ENCODE results near the gene GLB1L2.
"Not testable (repeated sequence)": the region's sequence is repeated elsewhere in the genome, so short reads cannot be mapped to it uniquely, and the experiment has no call there.

Gene GLB1L2, protein sequence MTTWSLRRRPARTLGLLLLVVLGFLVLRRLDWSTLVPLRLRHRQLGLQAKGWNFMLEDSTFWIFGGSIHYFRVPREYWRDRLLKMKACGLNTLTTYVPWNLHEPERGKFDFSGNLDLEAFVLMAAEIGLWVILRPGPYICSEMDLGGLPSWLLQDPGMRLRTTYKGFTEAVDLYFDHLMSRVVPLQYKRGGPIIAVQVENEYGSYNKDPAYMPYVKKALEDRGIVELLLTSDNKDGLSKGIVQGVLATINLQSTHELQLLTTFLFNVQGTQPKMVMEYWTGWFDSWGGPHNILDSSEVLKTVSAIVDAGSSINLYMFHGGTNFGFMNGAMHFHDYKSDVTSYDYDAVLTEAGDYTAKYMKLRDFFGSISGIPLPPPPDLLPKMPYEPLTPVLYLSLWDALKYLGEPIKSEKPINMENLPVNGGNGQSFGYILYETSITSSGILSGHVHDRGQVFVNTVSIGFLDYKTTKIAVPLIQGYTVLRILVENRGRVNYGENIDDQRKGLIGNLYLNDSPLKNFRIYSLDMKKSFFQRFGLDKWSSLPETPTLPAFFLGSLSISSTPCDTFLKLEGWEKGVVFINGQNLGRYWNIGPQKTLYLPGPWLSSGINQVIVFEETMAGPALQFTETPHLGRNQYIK

DNA sequence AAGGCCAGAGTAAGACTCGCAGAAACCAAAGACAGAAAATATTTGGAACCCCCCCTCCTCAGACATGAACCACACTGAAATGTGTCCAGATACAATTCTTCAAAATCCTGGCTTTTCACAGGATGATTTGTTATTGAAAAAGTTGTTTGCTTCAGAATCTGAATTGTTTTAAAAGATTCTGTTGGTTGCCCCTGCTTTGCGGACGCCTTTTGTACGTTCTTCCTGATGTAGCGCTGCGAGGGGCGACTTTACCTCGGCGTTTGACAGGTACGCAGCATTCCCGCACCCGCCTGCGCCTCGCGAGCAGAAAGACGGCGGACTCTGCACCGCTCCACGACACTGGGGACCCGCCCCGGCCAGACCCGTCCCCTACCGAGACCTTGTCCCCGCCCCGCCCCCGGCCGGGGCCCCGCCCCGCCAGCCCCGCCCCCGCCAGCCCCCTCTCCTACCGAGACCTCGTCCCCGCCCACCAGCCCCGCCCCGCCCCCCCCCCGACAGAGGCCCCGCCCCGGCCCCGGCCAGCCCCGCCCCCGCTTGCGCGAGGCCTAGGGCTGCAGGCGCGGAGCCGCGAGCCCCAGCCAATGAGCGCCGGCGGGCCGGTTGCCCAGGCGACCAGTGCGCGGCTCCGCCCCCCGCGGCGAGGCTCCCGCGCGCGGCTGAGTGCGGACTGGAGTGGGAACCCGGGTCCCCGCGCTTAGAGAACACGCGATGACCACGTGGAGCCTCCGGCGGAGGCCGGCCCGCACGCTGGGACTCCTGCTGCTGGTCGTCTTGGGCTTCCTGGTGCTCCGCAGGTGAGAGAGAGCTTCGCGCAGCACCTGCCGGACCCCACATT, at the start of gene GLB1L2:
GLB1L2 (plus strand) TSS at position 635 of the 835 bp plus-strand sequence; CDS start at position 709, 74 bp downstream.
- DNase-seq (ENCODE audit: low read depth in 2 of 2): peak; percentile 58 to 65

DNA sequence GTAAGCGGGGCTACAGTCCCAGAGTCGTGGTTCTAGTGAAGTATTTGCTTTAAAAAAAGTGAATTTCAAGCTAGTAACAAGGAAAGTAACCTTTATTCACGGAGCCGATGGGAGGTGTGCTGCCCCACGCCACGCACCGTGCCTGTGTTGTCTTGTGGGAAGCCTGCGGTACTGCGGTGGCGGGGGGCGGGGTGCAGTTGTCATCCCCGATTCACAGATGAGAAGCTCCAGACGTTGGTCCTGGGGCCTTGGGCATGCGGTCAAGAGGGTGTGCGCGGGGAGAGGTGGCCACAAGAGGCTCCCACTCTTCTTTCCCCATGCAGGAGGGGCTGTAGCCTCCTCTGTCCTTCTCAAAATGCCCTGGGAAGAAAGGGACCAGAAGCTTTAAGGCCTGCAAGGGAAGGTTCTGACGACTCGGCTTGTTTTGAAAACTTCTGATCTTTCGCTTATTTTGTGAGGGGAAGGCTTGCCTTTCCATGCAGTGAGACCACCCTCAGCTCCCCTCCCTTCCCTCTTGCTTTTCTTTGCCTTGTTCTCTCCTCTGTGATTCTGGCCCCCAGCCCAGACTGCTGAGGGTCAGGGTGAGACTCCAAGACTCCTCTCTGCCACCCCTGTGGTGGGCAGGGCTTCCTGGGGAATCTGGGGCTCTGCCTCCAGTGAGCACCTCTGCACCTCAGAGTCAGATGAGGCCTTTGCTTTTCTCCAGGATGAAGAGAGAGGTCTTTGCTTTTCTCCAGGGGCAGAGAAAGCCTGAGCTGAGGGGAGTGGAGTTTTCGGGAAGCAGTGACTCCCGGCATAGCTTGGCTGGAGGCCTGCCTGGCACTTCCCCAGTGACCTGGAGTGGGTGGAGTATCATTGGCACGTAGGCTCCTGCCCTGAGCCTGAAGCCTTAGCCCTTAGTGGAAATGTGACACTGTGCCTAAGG, 49.4 kb upstream of the GLB1L2 start:
- DNase-seq (ENCODE audit: low read depth in 2 of 2): no peak

DNA sequence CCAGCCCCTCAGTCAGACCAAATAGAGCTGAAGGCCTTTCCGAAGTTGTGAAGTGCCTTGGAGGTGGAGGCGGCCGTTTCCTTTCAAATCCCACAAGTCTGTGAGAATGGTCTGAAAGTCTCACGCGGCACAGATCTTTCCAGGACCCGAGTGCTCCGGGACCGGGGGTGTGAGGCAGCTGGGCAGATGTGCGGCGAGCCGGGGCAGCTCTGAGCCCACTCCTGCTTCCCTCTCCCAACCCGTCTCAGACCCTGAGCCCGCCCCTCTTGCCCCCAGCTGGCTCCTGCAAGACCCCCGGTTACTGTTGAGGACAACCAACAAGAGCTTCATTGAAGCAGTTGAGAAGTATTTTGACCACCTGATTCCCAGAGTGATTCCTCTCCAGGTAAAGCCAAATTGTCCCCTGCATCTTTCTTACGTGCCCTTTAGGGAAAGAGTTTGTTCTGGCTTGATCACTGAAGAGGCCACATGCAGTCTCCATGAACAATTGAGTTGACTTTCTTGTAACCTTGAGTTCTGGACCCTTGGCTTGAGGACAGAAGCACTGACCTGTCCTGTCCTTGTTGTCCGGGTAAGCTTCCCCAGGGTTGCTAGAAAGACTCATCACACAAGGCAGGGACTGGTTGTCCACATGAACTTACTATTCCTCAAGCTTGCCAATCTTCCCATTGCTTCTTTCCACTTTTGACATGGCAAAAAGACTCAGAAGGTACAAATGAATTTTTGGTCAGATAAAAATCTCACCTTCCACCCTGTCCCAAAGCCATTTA, 48.1 kb upstream of the GLB1L2 start:
- no peak for DNase-seq (ENCODE audit: low read depth in 2 of 2)

DNA sequence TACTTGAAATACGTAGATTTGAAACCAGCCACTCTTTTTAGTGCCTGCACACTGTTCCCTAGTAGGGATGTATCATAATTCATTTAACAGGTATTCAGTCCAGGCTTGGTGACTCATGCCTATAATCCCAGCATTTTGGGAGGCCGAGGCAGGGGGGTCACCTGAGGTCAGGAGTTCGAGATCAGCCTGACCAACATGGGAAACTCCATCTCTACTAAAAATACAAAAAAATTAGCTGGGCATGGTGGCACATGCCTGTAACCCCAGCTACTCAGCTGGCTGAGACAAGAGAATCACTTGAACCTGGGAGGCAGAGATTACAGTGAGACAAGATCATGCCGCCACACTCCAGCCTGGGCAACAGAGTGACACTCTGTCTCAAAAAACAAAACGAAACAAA, 47.4 kb upstream of the GLB1L2 start:
- DNase-seq (ENCODE audit: low read depth in 2 of 2): not testable (repeated sequence)

DNA sequence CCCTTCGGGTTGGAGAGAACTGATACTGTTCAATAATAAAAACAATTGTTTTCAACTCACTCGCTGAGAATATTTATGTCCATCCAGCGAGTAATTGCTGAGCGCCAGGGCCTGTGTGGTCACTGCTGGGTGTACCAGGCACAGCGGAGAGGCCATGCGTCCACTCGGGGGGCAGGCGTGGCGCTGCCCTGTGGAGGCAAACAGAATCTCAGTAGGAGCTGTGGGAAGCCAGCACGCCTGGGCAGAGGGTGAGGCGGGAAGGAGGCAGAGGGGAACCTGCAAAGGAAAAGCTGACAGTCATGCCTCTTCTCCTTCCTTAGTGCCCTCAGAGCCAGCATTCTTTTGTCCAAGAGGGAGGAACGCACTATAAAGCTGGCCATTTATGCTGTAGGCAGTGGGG, 44.2 kb upstream of the GLB1L2 start:
- no peak for DNase-seq (ENCODE audit: low read depth in 2 of 2)

DNA sequence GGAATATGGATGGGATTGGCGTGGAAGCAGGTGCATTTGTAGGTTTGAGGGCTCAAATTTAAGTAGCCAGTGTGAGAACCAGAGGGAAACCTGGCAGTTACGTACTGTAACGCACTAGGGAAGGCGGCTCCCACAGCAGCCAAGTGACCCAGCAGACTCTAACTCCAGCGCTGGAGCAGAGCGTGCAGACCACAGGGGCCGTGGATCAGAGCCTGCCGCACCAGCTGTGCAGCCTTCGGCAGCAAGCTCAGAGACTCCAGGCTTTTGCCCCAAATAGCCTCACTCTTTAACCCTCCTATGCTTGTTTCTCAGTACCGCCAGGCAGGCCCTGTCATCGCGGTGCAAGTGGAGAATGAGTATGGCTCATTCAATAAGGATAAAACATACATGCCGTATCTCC, 43.3 kb upstream of the GLB1L2 start:
- DNase-seq (ENCODE audit: low read depth in 2 of 2): no peak

DNA sequence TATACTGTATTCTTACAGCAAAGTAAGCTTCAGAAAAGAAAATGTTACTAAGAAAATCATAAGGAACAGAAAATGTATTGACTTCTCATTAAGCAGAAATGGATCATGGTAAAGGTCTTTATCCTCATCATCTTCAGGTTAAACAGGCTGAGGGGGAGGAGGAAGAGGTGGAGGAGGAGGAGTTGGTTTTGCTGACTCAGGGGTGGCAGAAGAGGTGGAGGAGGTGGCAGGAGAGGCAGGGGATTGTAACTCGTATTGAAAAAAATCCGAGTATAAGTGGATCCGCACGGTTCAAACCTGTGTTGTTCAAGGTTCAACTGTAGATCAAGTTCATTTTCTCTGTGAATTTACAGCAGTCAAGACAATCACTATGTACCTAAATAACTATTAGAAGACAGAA, 42.6 kb upstream of the GLB1L2 start:
- DNase-seq (ENCODE audit: low read depth in 2 of 2): no peak

DNA sequence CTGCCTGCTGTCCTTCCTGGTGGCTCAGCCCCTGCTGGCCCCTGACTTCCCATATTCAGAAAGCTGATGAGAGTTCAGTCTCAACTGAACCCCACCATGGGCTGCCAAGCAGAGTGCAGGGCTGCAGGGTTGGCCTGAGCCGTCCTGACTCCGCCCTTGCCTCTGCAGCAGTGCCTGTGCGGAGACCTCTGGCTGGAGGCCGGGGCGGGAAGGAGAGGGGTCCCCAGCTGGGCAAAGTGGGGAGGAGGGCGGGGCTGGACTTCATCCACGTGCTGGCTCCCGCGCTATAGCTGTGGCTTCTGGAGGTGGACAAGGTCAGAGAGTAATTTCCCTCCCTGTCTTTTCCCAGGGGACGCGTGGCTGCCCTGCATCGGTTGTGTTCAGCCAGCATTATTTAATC, 42.0 kb upstream of the GLB1L2 start:
- DNase-seq (ENCODE audit: low read depth in 2 of 2): no peak

DNA sequence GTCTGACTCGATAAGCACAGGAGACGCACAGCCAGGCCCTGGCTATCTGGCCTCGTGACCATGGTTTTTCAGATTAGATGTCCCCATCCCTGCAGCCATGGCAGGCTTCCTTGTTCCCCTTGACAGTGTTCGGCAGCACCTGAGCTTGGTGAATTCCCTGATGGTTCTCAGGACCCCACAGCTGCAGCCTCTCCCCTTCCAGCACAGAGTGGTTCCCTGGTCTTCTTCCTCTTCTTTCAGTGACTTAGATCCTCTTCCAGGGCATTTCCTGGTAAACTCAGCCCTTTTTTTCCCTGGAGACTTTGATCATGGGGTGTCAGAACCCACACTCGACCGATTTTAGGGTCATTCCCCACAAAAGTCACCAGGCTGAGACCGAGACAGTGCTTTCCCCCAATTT, 41.1 kb upstream of the GLB1L2 start:
- no peak for DNase-seq (ENCODE audit: low read depth in 2 of 2)

DNA sequence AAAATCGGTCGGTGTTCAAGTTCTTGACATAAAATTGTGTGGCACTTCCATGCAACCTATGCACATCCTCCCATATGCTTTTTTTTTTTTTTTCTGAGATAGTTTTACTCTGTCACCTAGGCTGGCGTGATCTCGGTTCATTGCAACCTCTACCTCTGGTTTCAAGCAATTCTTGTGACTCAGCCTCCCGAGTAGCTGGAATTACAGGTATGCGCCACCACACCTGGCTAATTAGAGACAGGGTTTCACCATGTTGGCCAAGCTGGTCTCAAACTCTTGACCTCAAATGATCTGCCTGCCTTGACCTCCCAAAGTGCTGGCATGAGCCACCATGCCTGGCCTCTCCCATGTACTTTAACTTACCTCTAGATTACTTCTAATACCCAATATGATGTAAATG, 40.6 kb upstream of the GLB1L2 start:
- DNase-seq (ENCODE audit: low read depth in 2 of 2): no peak

DNA sequence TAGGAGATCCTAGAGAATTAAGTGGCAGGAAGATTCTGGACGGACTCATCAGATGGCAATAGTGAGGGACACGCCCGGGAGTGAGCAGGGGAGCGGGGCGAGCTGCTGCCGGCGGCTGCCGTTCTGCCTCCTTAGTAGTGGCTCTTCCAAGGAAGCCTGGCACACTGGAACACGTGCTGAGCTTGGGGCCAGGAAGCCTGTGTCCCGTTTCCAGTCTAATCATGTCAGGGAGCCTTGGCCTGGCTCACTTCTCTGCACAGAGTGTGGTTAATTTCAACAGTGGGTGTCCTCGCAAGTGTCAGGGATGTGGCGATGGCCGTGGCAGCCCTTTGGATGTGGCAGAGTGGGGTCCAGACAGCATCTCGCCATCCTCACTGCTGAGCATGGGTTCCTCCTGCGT, 39.1 kb upstream of the GLB1L2 start:
- no peak for DNase-seq (ENCODE audit: low read depth in 2 of 2)

DNA sequence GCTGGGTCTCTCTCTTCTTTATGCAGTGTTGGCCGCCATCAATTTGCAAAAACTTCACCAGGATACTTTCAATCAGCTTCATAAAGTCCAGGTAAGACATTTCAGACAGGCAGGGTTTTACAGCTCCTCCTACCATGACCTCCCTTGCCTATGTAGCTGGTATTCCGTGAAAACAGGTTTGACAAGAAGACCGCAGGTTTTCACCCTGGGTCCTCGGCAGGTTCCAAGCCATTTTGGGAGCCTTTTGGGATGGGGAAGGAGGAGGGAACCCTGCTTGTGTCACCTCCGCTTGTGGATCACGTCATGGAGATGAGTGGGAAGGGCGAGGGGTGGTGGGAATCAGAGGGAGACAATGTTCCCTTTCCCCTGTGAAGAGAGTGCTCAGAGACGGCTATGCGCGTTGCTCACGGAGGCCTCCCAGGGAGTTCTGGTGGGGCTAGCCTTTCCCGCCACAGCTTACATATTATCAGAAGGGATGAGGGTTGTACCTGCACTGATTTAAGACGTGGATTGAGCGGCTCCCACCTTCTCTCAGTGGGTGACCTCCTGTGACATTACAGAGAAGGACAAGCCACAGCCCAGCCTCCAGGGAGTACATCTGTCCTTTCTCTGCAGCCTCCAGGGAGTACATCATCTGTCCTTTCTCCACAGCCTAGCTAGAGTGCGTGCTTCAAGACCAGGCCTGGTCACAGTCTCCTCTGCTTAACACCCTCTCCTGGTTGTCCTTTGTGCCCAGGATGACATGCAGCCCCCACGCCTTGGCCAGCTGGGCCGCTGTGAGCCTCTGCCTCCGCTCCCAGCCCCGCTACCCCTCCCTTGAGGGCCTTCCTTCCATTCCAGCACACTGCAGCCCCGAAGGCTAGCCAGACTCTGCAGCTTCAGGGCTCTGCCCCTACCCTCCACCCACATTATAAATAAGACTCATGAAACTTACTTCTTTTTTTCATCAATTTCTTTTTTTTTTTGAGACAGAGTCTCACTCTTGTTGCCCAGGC, 38.4 kb upstream of the GLB1L2 start:
- DNase-seq (ENCODE audit: low read depth in 2 of 2): no peak

DNA sequence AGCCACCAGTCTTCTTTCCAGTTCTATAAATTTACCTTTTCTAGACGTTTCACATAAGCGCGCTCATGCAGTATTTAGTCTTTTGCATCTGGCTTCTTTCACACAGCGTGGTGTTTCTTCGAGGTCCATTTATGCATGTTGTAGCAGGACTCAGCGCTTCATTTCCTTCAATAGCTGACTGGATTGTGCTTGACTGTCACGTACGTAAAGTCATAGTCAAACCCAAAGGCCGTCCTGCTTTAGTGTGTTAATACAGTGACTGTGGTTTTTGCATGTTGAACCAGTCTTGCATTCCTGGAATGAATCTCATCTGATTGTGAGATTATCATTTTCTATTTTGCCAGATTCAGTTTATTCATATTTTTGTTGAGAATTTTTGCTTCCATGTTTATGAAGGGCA, 37.1 kb upstream of the GLB1L2 start:
- no peak for DNase-seq (ENCODE audit: low read depth in 2 of 2)

DNA sequence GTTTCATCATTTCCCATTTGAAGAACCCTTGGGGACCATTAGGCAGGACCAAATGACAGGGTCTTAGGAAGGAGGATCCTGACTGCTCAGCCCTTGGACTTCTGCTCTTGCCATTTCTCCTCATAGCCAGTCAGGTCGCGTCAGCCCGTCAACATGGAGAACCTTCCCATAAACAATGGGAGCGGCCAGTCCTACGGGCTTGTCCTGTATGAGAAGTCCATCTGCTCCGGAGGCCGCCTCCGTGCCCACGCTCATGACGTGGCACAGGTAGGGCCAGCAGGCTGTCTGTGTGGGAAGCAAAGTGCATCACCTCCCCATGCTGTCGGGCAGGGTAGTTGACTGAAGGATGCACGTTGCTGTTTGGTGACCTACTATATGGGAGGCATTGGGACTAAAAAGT, 19.6 kb upstream of the GLB1L2 start:
- DNase-seq (ENCODE audit: low read depth in 2 of 2): no peak

DNA sequence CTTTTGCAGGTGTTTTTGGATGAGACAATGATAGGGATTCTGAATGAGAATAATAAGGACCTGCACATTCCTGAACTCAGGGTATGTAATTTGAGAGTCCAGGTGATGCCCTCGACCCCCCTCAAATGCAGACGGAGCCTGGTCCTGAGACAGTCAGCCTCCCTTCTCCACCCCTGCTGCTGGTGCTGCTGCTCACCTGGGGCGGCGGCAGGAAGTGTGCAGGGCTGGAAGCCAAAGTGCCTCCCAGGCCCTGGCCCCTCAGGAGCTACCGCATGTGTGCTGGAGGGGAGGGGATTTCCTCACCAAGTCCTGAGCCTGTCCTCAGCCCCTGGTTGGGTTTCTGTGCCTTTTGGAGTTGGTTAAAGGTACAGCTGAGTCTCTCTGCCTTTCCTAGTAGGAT, 19.0 kb upstream of the GLB1L2 start:
- no peak for DNase-seq (ENCODE audit: low read depth in 2 of 2)

DNA sequence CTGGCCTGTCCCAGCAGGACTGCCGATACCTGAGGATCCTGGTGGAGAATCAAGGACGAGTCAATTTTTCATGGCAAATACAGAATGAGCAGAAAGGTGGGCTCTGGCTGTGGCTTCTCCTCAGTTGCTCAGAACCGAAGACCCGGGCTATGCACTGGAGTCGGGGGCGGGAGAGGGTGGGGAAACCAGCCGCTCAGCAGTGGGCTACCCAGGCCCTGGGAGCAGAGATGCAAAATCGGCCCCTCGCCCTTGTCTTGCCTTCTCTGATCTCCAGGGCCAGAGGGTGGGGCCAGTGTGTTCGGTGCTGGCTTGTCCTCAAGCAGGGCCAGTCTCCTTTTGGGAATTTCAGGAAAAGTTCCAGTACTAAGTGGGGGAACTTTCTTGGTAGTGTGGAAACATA, 18.4 kb upstream of the GLB1L2 start:
- no peak for DNase-seq (ENCODE audit: low read depth in 2 of 2)

DNA sequence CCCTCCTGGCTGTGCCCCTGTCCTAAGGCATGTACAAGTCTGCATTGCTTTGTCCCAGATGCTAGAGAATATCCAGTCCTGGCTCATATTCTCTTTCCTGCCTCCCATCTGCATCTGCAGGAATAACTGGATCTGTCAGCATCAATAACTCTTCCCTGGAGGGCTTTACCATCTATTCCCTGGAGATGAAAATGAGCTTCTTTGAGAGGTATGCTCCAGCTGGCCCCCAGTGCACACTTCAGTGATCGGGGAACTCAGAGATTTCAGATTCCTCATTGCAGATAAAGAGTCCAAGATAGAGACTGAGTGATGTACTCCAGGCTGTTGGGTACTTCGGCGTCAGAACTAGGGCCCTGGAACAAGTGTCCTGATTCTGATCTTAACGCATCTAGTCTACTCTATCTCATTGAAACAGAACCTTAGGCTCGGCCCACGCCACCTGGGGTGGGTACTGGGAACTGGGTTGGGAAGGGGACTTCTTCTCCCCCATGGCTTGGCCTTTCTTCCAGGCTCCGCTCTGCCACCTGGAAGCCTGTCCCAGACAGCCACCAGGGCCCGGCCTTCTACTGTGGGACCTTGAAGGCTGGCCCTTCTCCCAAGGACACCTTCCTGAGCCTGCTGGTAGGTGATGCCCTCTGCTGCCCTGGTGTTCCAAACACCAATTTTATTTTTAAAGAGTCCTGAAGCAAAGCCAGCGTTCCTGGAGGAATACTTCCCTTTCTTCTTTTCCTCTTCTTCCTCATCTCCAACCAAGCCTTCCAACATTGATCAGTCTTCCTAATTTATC, 17.8 kb upstream of the GLB1L2 start:
- no peak for DNase-seq (ENCODE audit: low read depth in 2 of 2)

DNA sequence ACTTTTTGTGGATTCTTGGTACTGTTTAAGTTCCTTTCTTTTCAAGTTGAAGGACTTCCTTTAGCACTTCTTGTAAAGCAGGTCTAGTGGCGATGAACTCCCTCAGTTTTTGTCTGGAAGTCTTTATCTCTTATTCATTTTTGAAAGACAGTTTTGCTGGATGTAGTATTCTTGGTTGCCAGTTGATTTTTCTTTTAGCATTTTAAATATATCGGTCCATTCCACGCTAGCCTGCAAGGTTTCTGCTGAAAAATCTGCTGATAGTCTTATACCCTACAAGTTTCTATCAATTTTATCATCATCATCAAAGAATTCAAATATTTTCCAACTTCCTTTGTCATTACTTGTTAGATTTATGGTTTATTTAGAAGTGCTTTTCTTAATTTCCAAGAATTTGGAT, 14.7 kb upstream of the GLB1L2 start:
- DNase-seq (ENCODE audit: low read depth in 2 of 2): no peak

DNA sequence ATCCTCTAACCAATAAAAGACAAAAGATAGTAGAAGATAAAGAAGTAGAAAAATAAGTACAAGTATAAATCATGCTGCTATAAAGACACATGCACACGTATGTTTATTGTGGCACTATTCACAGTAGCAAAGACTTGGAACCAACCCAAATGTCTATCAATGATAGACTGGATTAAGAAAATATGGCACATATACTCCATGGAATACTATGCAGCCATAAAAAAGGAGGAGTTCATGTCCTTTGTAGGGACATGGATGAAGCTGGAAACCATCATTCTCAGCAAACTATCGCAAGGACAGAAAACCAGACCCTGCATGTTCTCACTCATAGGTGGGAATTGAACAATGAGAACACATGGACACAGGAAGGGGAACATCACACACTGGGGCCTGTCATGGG, 10.4 kb upstream of the GLB1L2 start:
- DNase-seq (ENCODE audit: low read depth in 2 of 2): not testable (repeated sequence)
